Activated naive CD8-positive, alpha-beta T cell (primary cell): ENCODE data around the gene DACT1.

Experiments used
- H3K27ac Mint-ChIP-seq: one replicate; pipeline ENCODE4 v1.8.0; 2021; ENCODE audit warnings: mixed read lengths
- H3K27me3 Mint-ChIP-seq: one replicate; pipeline ENCODE4 v1.8.0; 2021; ENCODE audit warnings: mixed read lengths
- H3K36me3 Mint-ChIP-seq: one replicate; pipeline ENCODE4 v1.8.0; 2021; ENCODE audit warnings: mixed read lengths
- H3K4me1 Mint-ChIP-seq: one replicate; pipeline ENCODE4 v1.8.0; 2021; ENCODE audit warnings: low read depth, mixed read lengths
- H3K4me3 Mint-ChIP-seq: one replicate; pipeline ENCODE4 v1.8.0; 2021; ENCODE audit warnings: mild to moderate bottlenecking, mixed read lengths
- H3K9me3 Mint-ChIP-seq: one replicate; pipeline ENCODE4 v1.8.0; 2021; ENCODE audit warnings: low read depth, mixed read lengths

The DACT1 gene

DNA sequence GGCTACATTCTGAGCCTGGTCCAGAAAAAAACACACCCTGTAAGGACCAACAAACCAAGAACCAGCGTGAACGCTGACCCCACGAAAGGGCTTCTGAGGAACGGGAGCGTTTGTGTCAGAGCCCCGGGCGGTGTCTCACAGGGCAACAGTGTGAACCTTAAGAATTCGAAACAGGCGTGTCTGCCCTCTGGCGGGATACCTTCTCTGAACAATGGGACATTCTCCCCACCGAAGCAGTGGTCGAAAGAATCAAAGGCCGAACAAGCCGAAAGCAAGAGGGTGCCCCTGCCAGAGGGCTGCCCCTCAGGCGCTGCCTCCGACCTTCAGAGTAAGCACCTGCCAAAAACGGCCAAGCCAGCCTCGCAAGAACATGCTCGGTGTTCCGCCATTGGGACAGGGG is 7.9 kb downstream of the DACT1 start:
- Mint-ChIP-seq H3K9me3 (no peaks in the 10 kb centered on the region), H3K27me3 (peaks cover under 1% of the 10 kb centered on the region), H3K4me3 (no peak overlapping the region), H3K36me3 (peaks cover 9% of the 10 kb centered on the region), H3K27ac (no peak overlapping the region), H3K4me1 (peaks cover 5% of the 10 kb centered on the region)

DNA sequence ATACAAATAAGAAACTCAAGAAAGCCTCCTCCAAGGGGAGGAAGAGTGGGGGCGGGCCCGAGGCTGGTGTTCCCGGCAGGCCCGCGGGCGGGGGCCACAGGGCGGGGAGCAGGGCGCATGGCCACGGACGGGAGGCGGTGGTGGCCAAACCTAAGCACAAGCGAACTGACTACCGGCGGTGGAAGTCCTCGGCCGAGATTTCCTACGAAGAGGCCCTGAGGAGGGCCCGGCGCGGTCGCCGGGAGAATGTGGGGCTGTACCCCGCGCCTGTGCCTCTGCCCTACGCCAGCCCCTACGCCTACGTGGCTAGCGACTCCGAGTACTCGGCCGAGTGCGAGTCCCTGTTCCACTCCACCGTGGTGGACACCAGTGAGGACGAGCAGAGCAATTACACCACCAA is 8.7 kb downstream of the DACT1 start:
- H3K36me3 Mint-ChIP-seq: peaks cover 9% of the 10 kb centered on the region
- no peaks in the 10 kb centered on the region for H3K27me3 Mint-ChIP-seq
- no peaks in the 10 kb centered on the region for H3K9me3 Mint-ChIP-seq
- H3K4me3 Mint-ChIP-seq: no peak overlapping the region
- H3K4me1 Mint-ChIP-seq: peaks cover 2% of the 10 kb centered on the region
- H3K27ac Mint-ChIP-seq: no peak overlapping the region

DNA sequence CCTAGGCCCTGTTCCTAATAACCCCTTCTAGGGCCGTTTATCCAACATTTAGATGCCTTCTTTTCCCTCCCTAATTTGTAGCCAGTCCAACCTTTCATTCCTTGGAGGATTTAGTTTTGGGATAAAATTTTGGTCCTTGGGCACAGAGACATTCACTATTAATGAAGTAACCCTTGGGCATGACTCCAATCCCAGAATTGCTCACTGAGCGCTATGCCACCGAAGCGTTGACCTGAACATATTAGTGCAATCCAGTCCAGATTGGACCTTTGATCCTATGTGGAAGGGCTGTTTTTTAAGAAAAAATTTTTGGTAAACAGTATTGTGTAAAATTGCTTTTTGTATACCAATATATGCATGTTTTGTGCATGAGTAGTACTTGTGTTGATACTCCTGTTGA is 10.0 kb downstream of the DACT1 start:
- H3K9me3 Mint-ChIP-seq: no peaks in the 10 kb centered on the region
- H3K4me1 Mint-ChIP-seq: peaks cover 3% of the 10 kb centered on the region
- H3K36me3 Mint-ChIP-seq: peaks cover 8% of the 10 kb centered on the region
- no peak overlapping the region for H3K27ac Mint-ChIP-seq
- no peaks in the 10 kb centered on the region for H3K27me3 Mint-ChIP-seq
- no peak overlapping the region for H3K4me3 Mint-ChIP-seq

DNA sequence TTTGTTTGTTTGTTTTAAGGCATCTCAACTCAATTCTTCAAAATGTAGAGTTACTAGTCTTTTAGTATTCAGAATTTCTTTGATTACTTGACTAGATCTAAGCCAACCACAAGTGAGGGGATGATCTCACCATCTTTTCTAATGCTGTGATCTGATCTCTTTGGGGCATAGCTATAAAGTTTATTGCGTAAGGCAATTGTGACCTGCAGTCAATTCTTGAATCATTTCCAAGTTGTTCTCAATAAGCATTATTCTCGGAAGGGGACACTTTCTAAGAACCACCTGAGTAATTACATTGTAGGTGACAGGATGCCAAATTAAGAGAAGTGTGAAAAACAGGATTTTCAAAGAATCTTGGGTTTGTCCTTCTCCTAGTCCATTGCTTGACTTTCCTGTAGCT is 13.1 kb downstream of the DACT1 start:
- H3K9me3 Mint-ChIP-seq: no peaks in the 10 kb centered on the region
- no peaks in the 10 kb centered on the region for H3K27me3 Mint-ChIP-seq
- peaks cover 3% of the 10 kb centered on the region for H3K4me1 Mint-ChIP-seq
- H3K27ac Mint-ChIP-seq: no peak overlapping the region
- H3K36me3 Mint-ChIP-seq: no peaks in the 10 kb centered on the region
- H3K4me3 Mint-ChIP-seq: no peak overlapping the region

DNA sequence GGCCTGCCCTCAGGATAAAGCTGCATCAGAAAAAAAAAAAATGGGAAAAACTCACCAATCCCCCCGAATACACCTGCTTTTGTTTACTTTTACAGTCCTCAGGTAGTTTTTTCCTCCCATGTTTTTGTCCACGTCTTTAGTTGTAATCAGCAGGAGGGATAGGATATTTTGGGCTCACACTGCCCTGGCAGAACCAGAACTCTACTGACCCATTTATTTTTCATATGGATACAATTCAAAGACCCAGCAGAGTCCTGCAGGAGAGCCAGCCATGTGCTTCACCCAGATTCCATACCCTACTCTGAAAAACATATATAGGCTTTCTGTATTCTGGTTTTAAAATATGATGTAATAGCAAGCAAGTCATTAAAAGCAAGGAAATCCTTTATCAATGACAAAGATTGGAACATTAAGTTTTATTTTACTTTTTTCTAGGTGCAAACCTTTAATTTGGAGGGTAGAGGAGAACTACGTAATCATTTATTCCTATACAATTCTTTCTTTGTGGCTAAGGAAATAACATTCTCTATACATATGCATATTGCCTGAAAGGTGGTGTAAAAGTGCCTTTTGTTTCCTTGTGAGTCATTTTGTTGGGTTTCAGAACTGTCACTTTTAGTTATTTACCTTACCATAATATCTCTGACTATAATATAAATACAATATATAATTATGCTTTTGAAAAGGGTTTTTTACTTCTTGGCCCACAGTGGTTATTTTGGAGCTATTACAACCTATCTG is 19.1 kb downstream of the DACT1 start:
- no peaks in the 10 kb centered on the region for H3K9me3 Mint-ChIP-seq
- H3K27ac Mint-ChIP-seq: no peak overlapping the region
- no peak overlapping the region for H3K4me3 Mint-ChIP-seq
- no peaks in the 10 kb centered on the region for H3K27me3 Mint-ChIP-seq
- peaks cover 4% of the 10 kb centered on the region for H3K4me1 Mint-ChIP-seq
- H3K36me3 Mint-ChIP-seq: no peaks in the 10 kb centered on the region

DNA sequence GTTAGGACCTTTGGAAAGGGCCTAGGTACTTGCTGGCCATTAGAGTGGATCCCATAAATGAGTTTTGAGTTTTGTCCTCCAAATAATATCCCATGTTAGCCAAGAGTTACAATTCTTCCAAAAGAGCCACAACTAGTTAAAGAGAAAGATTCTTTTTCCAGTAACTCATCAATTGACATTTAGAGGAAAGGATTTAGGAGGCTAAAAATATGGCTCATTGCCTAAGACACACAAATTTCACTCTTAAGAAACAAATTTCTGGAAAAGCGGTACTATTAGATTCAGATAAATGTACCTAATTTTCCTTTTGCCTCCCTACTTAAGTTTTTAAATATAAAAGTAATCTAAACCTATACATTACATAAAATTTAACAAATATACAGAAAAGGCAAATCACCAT is 21.3 kb downstream of the DACT1 start:
- no peaks in the 10 kb centered on the region for H3K27me3 Mint-ChIP-seq
- no peaks in the 10 kb centered on the region for H3K9me3 Mint-ChIP-seq
- no peak overlapping the region for H3K4me3 Mint-ChIP-seq
- no peaks in the 10 kb centered on the region for H3K36me3 Mint-ChIP-seq
- H3K27ac Mint-ChIP-seq: no peak overlapping the region
- peaks cover 22% of the 10 kb centered on the region for H3K4me1 Mint-ChIP-seq

DNA sequence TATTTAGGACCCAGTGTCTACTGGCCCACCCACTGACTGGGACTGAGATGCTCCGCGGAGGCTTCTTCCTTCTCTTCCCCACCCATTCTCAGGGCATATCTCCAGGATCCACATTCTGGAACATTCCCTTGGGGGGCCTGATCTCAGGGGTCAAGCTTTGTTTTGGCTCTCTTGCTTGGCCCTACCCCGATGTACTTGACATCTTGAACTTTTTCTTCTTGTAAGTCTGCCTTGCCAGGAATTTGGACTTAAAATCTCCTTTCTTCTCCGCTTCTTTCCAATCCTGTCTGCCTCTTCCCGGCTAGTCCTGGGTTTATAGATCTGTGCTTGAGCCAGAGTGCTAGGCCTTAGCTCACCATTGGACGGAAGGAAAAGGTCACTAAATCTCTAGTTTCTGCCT is 22.1 kb downstream of the DACT1 start:
- Mint-ChIP-seq H3K4me1 (peaks cover 23% of the 10 kb centered on the region), H3K36me3 (no peaks in the 10 kb centered on the region)

DNA sequence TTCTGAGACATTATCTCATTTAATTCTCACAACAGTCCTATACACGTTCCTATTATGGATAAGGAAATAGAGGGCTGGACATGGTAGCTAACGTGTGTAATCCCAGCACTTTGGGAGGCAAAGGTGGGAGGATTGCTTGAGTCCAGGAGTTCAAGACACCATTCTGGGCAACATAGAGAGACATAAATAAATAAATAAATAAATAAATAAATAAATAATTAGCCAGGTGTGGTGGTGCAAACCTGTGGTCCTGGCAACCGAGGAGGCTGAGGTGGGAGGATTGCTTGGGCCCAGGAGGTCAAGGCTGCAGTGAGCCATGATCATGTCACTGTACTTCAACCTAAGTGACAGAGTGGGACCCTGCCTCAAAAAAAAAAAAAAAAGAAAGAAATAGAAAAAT is 22.6 kb downstream of the DACT1 start:
- Mint-ChIP-seq H3K27me3 (no peaks in the 10 kb centered on the region), H3K4me3 (no peak overlapping the region), H3K9me3 (no peaks in the 10 kb centered on the region), H3K27ac (no peak overlapping the region), H3K4me1 (peaks cover 23% of the 10 kb centered on the region), H3K36me3 (no peaks in the 10 kb centered on the region)

More for the DNA sequence above, 22.1 kb downstream of the DACT1 start:
- no peak overlapping the region for H3K4me3 Mint-ChIP-seq
- no peak overlapping the region for H3K27ac Mint-ChIP-seq
- H3K9me3 Mint-ChIP-seq: no peaks in the 10 kb centered on the region
- H3K27me3 Mint-ChIP-seq: no peaks in the 10 kb centered on the region

DNA sequence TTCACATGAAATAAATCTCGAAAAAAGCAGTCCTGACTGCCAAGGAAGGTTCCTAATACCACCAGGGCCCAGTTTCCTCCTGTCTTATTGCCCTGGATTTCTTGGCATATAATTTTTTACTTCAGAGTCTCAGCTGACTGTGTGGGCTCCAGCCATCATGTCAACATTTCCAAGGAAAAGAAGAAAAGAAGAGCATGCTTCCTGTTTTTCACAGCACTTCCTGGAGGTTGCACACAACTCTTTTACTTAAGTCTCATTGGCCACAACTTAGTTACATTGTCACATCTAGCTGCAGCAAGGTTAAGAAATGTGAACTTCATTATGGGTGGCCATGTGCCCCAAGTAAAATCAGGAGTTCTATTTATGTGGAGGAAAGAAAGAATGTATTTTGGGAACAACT is 24.3 kb downstream of the DACT1 start:
- Mint-ChIP-seq H3K4me1 (peaks cover 23% of the 10 kb centered on the region), H3K27me3 (no peaks in the 10 kb centered on the region), H3K36me3 (no peaks in the 10 kb centered on the region), H3K27ac (peak overlapping the region; percentile 80), H3K4me3 (no peak overlapping the region), H3K9me3 (no peaks in the 10 kb centered on the region)

DNA sequence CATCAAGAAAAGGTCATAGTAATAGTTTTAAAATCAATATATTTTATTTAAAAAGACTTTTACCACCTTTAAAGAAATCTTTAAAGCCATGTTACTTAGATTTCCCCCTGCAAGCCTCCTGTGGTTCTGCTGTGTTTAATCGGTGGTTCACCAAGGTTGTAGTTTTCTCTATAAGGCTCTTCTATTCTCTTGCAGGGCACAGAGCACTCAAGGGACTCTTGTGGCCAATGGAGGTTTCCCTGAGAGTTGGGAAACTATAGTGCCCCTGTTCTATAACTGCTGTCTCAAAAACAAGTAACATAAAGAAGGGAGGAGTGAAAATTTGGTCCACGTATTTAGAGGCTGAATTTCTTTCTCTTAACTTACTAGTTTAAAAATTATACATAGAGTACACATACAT is 25.0 kb downstream of the DACT1 start:
- H3K27ac Mint-ChIP-seq: peak overlapping the region; percentile 80
- no peak overlapping the region for H3K4me3 Mint-ChIP-seq
- no peaks in the 10 kb centered on the region for H3K27me3 Mint-ChIP-seq
- H3K9me3 Mint-ChIP-seq: no peaks in the 10 kb centered on the region
- no peaks in the 10 kb centered on the region for H3K36me3 Mint-ChIP-seq
- H3K4me1 Mint-ChIP-seq: peaks cover 23% of the 10 kb centered on the region

DNA sequence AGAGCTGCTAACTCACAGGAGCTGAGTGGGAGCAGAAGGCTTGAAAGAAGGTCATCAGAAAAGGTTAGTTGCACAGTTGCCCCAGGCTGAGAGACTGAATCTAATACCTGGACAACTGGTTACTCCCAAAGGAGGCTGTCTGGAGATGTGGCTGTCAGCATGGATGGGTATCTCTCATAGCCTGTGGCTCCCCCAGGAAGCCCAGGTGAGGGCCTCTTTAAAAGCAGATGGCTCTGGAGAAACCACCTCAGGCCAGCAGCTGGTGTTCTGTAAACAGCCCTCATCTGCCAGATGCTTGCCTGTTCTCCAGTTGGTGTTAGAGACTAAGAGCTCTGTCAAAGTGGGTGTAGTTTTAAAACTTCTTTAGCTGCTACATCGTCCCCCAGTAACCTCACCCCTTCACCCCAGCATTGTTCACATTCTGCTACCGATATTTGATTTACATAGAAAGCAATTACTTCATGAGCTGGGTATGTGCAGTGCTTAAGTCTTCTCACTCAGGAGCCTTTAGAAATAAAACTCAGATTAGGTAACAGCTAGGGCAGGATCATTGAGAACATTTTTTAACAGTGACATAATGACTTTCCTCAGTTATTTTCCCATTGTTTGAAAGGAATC is 25.8 kb downstream of the DACT1 start:
- no peaks in the 10 kb centered on the region for H3K36me3 Mint-ChIP-seq
- peaks cover 23% of the 10 kb centered on the region for H3K4me1 Mint-ChIP-seq
- H3K27me3 Mint-ChIP-seq: no peaks in the 10 kb centered on the region
- no peaks in the 10 kb centered on the region for H3K9me3 Mint-ChIP-seq
- H3K27ac Mint-ChIP-seq: no peak overlapping the region
- H3K4me3 Mint-ChIP-seq: no peak overlapping the region

DNA sequence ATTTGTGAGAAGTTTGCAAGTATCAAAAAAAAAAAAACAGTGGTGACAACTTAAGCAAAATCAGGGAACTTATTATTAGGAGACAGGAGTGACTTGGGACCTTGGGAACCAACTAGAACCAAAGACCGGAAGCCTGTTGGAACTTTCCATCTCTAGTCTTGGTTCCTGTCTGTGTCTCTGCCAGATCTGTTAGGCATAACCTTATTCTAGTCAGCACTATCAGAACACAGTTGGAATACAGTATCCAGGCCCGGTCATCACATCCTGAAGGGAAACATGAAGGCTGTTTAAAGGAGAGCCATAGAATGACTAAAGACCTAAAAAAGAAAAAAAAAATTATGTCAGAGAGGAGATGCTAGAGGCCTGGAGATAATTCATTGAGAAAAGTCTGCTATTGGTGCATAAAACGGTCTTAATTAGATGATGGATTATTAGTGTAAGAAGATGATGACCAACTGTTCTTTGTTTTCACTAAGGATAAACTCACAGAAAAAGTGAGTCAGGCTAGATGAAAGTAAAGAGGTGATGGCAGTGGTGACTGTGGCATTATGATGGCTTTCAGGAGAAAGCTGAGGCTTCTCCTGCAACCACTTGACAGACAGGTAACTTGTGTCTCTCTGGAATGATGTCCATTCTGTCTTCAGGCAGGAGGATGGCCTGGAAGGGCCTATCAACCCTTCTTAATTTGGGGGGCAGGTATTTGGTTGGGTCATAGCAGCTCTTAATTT is 28.2 kb downstream of the DACT1 start:
- H3K4me3 Mint-ChIP-seq: no peak overlapping the region
- H3K36me3 Mint-ChIP-seq: no peaks in the 10 kb centered on the region
- no peaks in the 10 kb centered on the region for H3K9me3 Mint-ChIP-seq
- H3K27ac Mint-ChIP-seq: peak overlapping the region; percentile 34
- peaks cover 23% of the 10 kb centered on the region for H3K4me1 Mint-ChIP-seq
- H3K27me3 Mint-ChIP-seq: no peaks in the 10 kb centered on the region

DNA sequence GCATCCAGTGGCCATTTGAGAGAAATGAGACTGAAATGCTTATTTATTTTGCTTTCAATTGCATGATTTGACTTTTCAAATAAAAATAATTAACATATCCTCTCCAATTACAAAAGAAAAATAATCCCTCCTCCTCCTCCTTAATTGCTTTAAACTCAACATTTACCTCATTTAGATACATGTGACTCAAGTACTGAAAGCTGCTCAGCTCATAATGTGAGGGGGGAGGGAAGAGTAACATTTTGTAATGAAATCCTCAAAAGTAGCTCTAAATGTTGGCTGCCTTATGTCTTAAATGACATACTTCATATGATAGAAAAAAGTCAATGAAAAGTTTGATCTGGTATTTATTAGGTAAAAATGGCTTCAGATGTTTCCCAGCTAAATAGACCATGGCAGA is 29.0 kb downstream of the DACT1 start:
- no peak overlapping the region for H3K27ac Mint-ChIP-seq
- no peaks in the 10 kb centered on the region for H3K27me3 Mint-ChIP-seq
- H3K4me1 Mint-ChIP-seq: peaks cover 19% of the 10 kb centered on the region
- no peaks in the 10 kb centered on the region for H3K9me3 Mint-ChIP-seq
- no peaks in the 10 kb centered on the region for H3K36me3 Mint-ChIP-seq
- no peak overlapping the region for H3K4me3 Mint-ChIP-seq

DNA sequence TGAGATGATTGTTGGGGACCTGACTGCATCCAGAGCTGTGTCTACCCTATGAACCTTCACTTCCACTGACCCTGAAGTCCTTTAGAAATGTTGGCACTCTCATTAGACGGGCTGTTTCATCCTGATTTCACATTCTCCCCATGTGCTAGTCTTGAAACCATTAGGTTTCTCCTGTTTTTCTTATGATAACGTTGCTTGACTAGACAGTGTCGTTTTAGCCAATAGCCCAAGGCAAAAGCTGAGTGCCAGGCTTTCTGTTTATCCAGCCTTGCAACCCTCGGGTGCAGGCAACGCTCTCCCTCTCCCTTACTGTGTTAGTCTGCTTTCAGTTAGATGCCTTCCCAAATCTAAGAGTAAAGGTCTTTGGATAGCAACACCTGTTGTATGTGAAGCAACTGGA is 30.1 kb downstream of the DACT1 start:
- Mint-ChIP-seq H3K4me3 (no peak overlapping the region), H3K9me3 (no peaks in the 10 kb centered on the region), H3K36me3 (no peaks in the 10 kb centered on the region), H3K27me3 (peaks cover 1% of the 10 kb centered on the region), H3K27ac (no peak overlapping the region), H3K4me1 (peaks cover 9% of the 10 kb centered on the region)

DNA sequence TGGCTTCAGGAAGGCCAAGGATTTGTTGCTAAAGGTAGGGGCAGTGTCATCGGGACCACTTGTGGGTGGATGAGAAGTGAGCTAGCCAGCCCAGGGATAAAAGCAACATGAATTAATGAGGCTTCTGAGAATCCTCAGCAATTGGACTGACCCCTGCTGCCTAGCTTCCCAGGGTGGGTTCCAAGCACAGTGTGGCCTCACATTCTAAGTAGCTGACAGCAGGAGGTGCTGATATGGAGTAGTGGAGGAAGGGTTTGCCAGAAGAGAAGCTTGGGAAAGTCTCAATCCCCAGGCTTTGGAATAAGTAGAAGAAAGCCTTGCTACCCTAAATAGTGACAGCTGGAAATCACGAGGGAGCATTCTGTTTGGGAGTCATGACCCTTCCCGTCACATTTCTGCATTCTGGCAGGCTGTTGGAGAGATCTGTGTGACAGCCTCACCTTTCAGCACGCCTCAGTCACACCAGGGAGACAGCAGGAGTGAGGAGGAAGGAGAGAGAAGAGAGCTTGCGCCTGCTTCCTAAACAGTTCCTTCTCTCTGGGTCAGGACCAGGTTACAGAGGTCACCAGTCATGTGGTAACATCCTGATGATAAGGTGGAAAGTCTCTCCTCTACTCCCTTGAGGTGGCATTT is 31.2 kb downstream of the DACT1 start:
- Mint-ChIP-seq H3K27me3 (peaks cover 1% of the 10 kb centered on the region), H3K9me3 (no peaks in the 10 kb centered on the region), H3K4me1 (peaks cover 1% of the 10 kb centered on the region), H3K27ac (no peak overlapping the region), H3K4me3 (no peak overlapping the region), H3K36me3 (no peaks in the 10 kb centered on the region)
